Chondrocyte (in vitro differentiated cells): ENCODE data around the gene LRMDA. TPM values are rescaled to one million over a fixed set of nuclear protein-coding genes. Genes with fewer than 3 reads are reported as not detected.
"Not testable (repeated sequence)": the region's sequence is repeated elsewhere in the genome, so short reads cannot be mapped to it uniquely, and the experiment has no call there.

Experiments used
- DNase-seq: peaks from one replicate; pipeline ENCODE4 v3.0.0; 2021; ENCODE audit warnings: mixed read lengths, low spot score
- H3K27ac Mint-ChIP-seq: one replicate; pipeline ENCODE4 v1.8.0; 2021; ENCODE audit warnings: mild to moderate bottlenecking, moderate library complexity, mixed read lengths; ENCODE audit not compliant: unreplicated experiment
- H3K27me3 Mint-ChIP-seq: 2 replicates; pipeline ENCODE4 v1.8.0; 2021; ENCODE audit warnings: low read depth, mixed read lengths
- H3K36me3 Mint-ChIP-seq: 2 replicates; pipeline ENCODE4 v1.8.0; 2021; ENCODE audit warnings: low read depth, mixed read lengths
- H3K4me1 Mint-ChIP-seq: 2 replicates; pipeline ENCODE4 v1.8.0; 2021; ENCODE audit warnings: low read depth, mild to moderate bottlenecking, mixed read lengths
- H3K4me3 Mint-ChIP-seq: one replicate; pipeline ENCODE4 v1.8.0; 2021; ENCODE audit warnings: mild to moderate bottlenecking, moderate library complexity, mixed read lengths; ENCODE audit not compliant: unreplicated experiment
- H3K9me3 Mint-ChIP-seq: 2 replicates; pipeline ENCODE4 v1.8.0; 2021; ENCODE audit warnings: low read depth, mixed read lengths
- total RNA-seq: library from RNA; stranded (reverse); gene quantifications from 3 replicates; pipeline ENCODE4 v1.2.1, GENCODE V29; 2021
- TF ChIP-seq, protein P1 (sequence below): fragments of 200-600 bp; sonication (generic); IDR thresholded peaks from 2 replicates; pipeline ENCODE4 v1.5.0; 2021; ENCODE audit warnings: antibody characterized with exemption, mild to moderate bottlenecking, moderate library complexity

Gene LRMDA
- total RNA-seq, 1 donor from 2014 or later = 2.8 TPM

DNA sequence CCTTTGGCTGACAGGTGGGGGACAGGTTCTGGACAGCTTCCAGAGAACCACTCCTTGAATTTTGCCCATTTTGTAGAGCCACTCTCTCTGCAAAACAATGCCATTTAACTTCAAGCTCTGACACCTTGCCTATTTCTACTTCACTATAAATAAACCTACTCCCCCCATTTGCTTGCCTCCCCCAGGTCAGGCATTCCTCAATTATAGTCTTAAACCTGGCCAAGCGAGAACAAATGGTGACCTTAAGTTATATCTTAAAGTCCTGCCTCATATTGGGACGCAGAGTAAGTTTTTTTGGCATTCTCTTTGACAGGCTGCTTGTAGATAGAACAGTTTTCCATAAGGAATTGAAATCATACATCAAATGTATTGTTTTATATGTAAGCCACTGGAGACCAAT is 706.9 kb downstream of the LRMDA start:
- no peak for DNase-seq
- peaks cover 1% of the 10 kb centered on the region for H3K36me3 Mint-ChIP-seq
- no peak overlapping the region for H3K4me3 Mint-ChIP-seq
- TF ChIP-seq, protein P1, sequence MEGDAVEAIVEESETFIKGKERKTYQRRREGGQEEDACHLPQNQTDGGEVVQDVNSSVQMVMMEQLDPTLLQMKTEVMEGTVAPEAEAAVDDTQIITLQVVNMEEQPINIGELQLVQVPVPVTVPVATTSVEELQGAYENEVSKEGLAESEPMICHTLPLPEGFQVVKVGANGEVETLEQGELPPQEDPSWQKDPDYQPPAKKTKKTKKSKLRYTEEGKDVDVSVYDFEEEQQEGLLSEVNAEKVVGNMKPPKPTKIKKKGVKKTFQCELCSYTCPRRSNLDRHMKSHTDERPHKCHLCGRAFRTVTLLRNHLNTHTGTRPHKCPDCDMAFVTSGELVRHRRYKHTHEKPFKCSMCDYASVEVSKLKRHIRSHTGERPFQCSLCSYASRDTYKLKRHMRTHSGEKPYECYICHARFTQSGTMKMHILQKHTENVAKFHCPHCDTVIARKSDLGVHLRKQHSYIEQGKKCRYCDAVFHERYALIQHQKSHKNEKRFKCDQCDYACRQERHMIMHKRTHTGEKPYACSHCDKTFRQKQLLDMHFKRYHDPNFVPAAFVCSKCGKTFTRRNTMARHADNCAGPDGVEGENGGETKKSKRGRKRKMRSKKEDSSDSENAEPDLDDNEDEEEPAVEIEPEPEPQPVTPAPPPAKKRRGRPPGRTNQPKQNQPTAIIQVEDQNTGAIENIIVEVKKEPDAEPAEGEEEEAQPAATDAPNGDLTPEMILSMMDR = no peak
- peaks cover 11% of the 10 kb centered on the region for H3K27me3 Mint-ChIP-seq
- H3K9me3 Mint-ChIP-seq = no peaks in the 10 kb centered on the region
- H3K27ac Mint-ChIP-seq = no peak overlapping the region
- H3K4me1 Mint-ChIP-seq = peaks cover 2% of the 10 kb centered on the region

DNA sequence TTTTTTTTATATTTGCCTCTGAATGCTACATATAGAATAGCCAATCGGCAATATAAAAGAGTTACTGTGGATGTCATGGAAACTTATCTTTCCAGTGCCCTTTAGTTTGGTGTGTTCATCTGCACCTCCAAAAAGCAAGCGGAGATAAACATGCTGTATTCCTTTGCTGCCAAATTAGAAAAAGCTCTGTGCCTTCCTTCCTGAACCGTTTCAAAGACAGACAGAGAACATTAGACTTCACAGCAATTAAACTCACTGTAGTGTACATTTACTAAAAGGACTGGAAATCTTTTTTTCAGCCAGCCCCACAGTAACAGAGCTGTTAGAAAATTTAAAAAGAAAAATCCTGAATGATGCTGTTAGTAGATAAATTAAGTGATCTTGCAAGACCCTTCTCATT is 707.5 kb downstream of the LRMDA start:
- DNase-seq = no peak
- H3K36me3 Mint-ChIP-seq = peaks cover 1% of the 10 kb centered on the region
- TF ChIP-seq, protein P1 = no peak
- no peak overlapping the region for H3K4me3 Mint-ChIP-seq
- no peak overlapping the region for H3K27ac Mint-ChIP-seq
- H3K4me1 Mint-ChIP-seq = peaks cover 2% of the 10 kb centered on the region
- H3K27me3 Mint-ChIP-seq = peaks cover 11% of the 10 kb centered on the region
- no peaks in the 10 kb centered on the region for H3K9me3 Mint-ChIP-seq

DNA sequence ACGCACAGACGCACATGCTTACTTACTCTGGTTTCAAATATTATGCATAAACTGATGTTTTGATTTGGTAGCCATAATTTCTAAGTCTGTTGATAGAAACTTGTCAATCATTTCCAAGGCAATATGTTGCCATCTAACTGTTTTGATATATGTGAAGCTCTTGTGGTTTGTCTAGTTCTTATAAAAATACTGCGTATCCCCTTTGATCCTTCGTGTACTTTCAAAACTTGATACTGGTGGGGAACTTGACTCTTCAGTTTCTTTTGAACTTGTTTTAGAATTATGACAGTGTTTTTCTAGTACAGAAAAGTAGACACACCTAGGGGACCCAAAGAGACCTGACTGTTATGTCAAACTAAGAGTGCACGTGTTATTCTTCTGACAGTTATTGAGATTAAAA is 708.0 kb downstream of the LRMDA start:
- H3K36me3 Mint-ChIP-seq = peaks cover 1% of the 10 kb centered on the region
- no peak overlapping the region for H3K27ac Mint-ChIP-seq
- H3K27me3 Mint-ChIP-seq = peaks cover 11% of the 10 kb centered on the region
- no peak for DNase-seq
- H3K9me3 Mint-ChIP-seq = no peaks in the 10 kb centered on the region
- no peak overlapping the region for H3K4me3 Mint-ChIP-seq
- peaks cover 2% of the 10 kb centered on the region for H3K4me1 Mint-ChIP-seq
- TF ChIP-seq, protein P1 = no peak

DNA sequence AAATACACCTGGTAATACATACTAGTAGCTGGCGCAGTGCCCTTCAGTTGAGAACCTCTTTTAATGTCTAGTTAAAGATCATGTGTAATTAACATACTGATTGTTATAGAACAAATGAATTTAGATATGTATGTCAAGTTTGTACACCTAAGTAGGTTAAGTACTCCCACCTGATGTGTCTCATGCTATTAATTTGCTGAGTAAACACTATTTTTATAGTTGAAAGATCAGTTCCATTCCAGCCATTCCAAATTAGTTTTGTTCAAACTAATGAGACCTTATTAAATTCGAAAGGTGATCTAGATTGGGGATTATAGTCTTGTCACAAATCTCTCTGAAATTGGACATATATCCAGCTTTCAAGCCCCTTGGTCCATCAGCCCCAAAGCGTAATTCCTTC is 710.0 kb downstream of the LRMDA start:
- Mint-ChIP-seq H3K27ac (no peak overlapping the region), H3K9me3 (peaks cover under 1% of the 10 kb centered on the region), H3K27me3 (peaks cover 11% of the 10 kb centered on the region), H3K4me1 (peaks cover 2% of the 10 kb centered on the region), H3K4me3 (no peak overlapping the region), H3K36me3 (peaks cover 4% of the 10 kb centered on the region)
- TF ChIP-seq, protein P1 = no peak
- DNase-seq = no peak

DNA sequence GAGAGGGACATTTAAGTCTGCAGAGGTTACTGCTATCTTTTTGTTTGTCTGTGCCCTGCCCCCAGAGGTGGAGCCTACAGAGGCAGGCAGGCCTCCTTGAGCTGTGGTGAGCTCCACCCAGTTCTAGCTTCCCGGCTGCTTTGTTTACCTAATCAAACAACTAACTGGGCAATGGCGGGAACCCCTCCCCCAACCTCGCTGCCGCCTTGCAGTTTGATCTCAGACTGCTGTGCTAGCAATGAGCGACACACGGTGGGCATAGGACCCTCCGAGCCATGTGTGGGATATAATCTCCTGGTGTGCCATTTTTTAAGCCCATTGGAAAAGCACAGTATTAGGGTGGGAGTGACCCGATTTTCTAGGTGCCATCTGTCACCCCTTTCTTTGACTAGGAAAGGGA is 716.8 kb downstream of the LRMDA start:
- H3K27me3 Mint-ChIP-seq, DNase-seq, H3K4me3 Mint-ChIP-seq, H3K36me3 Mint-ChIP-seq, H3K27ac Mint-ChIP-seq: not testable (repeated sequence)
- Mint-ChIP-seq H3K9me3 (peaks cover 22% of the 10 kb centered on the region), H3K4me1 (peaks cover 23% of the 10 kb centered on the region)

DNA sequence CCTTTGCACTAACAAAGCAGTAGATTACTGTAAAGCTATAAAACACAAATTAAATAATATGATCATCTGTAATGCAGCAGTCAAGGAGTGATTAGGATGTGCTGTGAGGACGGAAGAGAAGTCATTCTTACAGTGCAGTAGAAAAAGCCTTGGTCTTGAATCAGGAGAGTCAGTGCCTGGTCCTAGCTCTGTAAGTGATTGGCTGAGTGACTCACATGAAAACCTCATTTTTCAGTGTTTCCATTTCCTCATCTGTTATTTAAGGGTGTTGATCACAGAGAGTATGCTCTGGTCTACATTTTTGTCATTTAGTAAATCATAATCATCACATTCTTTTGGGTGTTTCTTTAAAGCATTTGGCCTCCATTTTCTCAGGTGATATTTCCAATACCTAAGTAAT is 717.8 kb downstream of the LRMDA start:
- Mint-ChIP-seq H3K9me3 (peaks cover 31% of the 10 kb centered on the region), H3K4me3 (no peak overlapping the region), H3K36me3 (peaks cover 6% of the 10 kb centered on the region), H3K4me1 (peaks cover 23% of the 10 kb centered on the region), H3K27me3 (no peaks in the 10 kb centered on the region), H3K27ac (peak overlapping the region; percentile 85)
- no peak for DNase-seq
- TF ChIP-seq, protein P1 = no peak
